Nephron (organoid): ENCODE results near the gene HVCN1.

Experiments
- H3K27ac Mint-ChIP-seq, 3 experiments: 2 replicates each; pipeline ENCODE4 v1.8.0; 2020; ENCODE audit warnings: mixed read lengths in 3 of 3, mild to moderate bottlenecking in 2 of 3, moderate library complexity in 1 of 3
- H3K27me3 Mint-ChIP-seq: 2 replicates; pipeline ENCODE4 v1.8.0; 2021; ENCODE audit warnings: low read depth, mild to moderate bottlenecking, moderate library complexity, mixed read lengths
- H3K36me3 Mint-ChIP-seq: 2 replicates; pipeline ENCODE4 v1.8.0; 2020; ENCODE audit warnings: low read depth, mixed read lengths
- H3K4me1 Mint-ChIP-seq: 2 replicates; pipeline ENCODE4 v1.8.0; 2020; ENCODE audit warnings: mixed read lengths
- H3K4me3 Mint-ChIP-seq, 3 experiments: 2 replicates each; pipeline ENCODE4 v1.8.0; 2020; ENCODE audit warnings: mild to moderate bottlenecking in 3 of 3, mixed read lengths in 3 of 3, moderate library complexity in 2 of 3
- H3K9me3 Mint-ChIP-seq: 2 replicates; pipeline ENCODE4 v1.8.0; 2020; ENCODE audit warnings: mixed read lengths
- CTCF ChIP-seq, 3 experiments: fragments of 200-600 bp; sonication (generic); IDR thresholded peaks; one replicate each; pipeline ENCODE4 v1.5.0; 2021; ENCODE audit warnings: antibody characterized with exemption in 3 of 3; ENCODE audit not compliant: unreplicated experiment in 3 of 3

The HVCN1 gene

GRCh38 chr12:110680032-110680431 is 8.9 kb downstream of the HVCN1 start:
- Mint-ChIP-seq H3K4me3 (no peak overlapping the region), H3K27ac (no peak overlapping the region), H3K4me1 (peaks cover 6% of the 10 kb centered on the region), H3K27me3 (no peaks in the 10 kb centered on the region), H3K9me3 (peaks cover 7% of the 10 kb centered on the region), H3K36me3 (peaks cover 16% of the 10 kb centered on the region)
- TF ChIP-seq CTCF (IDR thresholded peaks at IDR 0.05; ENCODE audit: unreplicated experiment in 3 of 3): no peak

- no peak for TF ChIP-seq CTCF (IDR thresholded peaks at IDR 0.05; ENCODE audit: unreplicated experiment in 3 of 3)
- Mint-ChIP-seq H3K36me3 (peaks cover 16% of the 10 kb centered on the region), H3K27ac (no peak overlapping the region), H3K4me3 (no peak overlapping the region), H3K9me3 (peaks cover 8% of the 10 kb centered on the region), H3K27me3 (no peaks in the 10 kb centered on the region), H3K4me1 (peaks cover 6% of the 10 kb centered on the region)
Observed at GRCh38 chr12:110679201-110679600, 9.7 kb downstream of the HVCN1 start.

- no peak for TF ChIP-seq CTCF (IDR thresholded peaks at IDR 0.05; ENCODE audit: unreplicated experiment in 3 of 3)
- no peaks in the 10 kb centered on the region for H3K27me3 Mint-ChIP-seq
- H3K4me3 Mint-ChIP-seq: no peak overlapping the region
- no peak overlapping the region for H3K27ac Mint-ChIP-seq
- peaks cover 6% of the 10 kb centered on the region for H3K4me1 Mint-ChIP-seq
- H3K36me3 Mint-ChIP-seq: peaks cover 18% of the 10 kb centered on the region
- peaks cover 9% of the 10 kb centered on the region for H3K9me3 Mint-ChIP-seq
Observed at GRCh38 chr12:110677982-110678381, 10.9 kb downstream of the HVCN1 start.

- Mint-ChIP-seq H3K36me3 (peaks cover 21% of the 10 kb centered on the region), H3K4me1 (peaks cover 6% of the 10 kb centered on the region), H3K27me3 (no peaks in the 10 kb centered on the region), H3K4me3 (no peak overlapping the region), H3K27ac (no peak overlapping the region), H3K9me3 (peaks cover 9% of the 10 kb centered on the region)
- TF ChIP-seq CTCF (IDR thresholded peaks at IDR 0.05; ENCODE audit: unreplicated experiment in 3 of 3): no peak
Observed at GRCh38 chr12:110677206-110677911, 11.6 kb downstream of the HVCN1 start.

GRCh38 chr12:110676171-110676570 is 12.7 kb downstream of the HVCN1 start:
- peaks cover 21% of the 10 kb centered on the region for H3K36me3 Mint-ChIP-seq
- H3K9me3 Mint-ChIP-seq: peaks cover 9% of the 10 kb centered on the region
- H3K4me3 Mint-ChIP-seq: no peak overlapping the region
- peaks cover 6% of the 10 kb centered on the region for H3K4me1 Mint-ChIP-seq
- TF ChIP-seq CTCF (IDR thresholded peaks at IDR 0.05; ENCODE audit: unreplicated experiment in 3 of 3): no peak
- no peak overlapping the region for H3K27ac Mint-ChIP-seq
- no peaks in the 10 kb centered on the region for H3K27me3 Mint-ChIP-seq

GRCh38 chr12:110670161-110670701 is 18.7 kb downstream of the HVCN1 start:
- Mint-ChIP-seq H3K4me1 (peaks cover 5% of the 10 kb centered on the region), H3K27ac (no peak overlapping the region), H3K4me3 (no peak overlapping the region), H3K9me3 (peaks cover 26% of the 10 kb centered on the region), H3K27me3 (no peaks in the 10 kb centered on the region), H3K36me3 (peaks cover 27% of the 10 kb centered on the region)
- no peak for TF ChIP-seq CTCF (IDR thresholded peaks at IDR 0.05; ENCODE audit: unreplicated experiment in 3 of 3)
